Measurements from ENCODE around the gene MRPS26.

MRPS26 gene

DNA sequence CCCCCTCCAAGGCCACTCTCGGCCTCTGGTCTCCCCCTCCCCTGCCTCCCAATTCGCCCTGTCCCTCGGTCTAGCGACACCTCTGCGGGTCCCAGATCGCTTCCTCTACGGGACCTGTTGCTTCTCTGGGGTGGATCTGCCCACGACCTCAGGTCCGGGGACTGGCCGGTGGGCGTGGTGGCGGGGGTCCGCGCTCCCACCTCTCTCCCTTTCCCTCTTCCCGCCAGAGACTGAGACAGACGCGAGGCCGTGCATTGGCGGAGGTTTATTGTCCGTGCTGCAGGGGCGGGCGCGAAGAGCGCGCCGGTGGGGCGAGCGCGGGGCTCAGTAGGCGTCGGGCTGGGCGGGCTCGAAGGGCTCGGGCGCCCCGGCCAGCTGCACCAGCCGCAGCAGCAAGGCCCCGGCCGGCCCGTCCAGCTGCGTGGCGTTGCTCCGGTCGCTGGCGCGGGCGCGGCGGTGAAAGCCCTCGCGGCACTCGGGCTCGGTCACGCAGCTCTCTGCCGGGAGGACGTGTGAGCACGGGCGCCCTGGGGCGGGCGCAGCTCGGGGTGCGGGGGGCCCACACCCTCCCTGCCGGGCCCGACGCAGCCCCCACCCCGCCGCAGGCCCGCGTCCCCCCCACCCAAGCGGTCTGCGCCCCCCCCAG lies 36.6 kb downstream of the MRPS26 start:
- no peaks in the 10 kb centered on the region for H3K9me3 ChIP-seq (ENCODE audit: control insufficient read depth, low read depth, low read length)
- no peaks in the 10 kb centered on the region for H3K4me1 ChIP-seq (ENCODE audit: control insufficient read depth, low read depth, low read length)
- peaks cover 43% of the 10 kb centered on the region for H3K27me3 ChIP-seq (ENCODE audit: control insufficient read depth, insufficient read depth, low read length)
- H3K9ac ChIP-seq (ENCODE audit: low read length) = no peak overlapping the region
- peak overlapping the region; percentile 16 for H3K4me3 ChIP-seq (ENCODE audit: low read length)
- no peaks in the 10 kb centered on the region for H3K36me3 ChIP-seq (ENCODE audit: control insufficient read depth, low read depth, low read length)
- H3K27ac ChIP-seq (ENCODE audit: low read length) = no peak overlapping the region

DNA sequence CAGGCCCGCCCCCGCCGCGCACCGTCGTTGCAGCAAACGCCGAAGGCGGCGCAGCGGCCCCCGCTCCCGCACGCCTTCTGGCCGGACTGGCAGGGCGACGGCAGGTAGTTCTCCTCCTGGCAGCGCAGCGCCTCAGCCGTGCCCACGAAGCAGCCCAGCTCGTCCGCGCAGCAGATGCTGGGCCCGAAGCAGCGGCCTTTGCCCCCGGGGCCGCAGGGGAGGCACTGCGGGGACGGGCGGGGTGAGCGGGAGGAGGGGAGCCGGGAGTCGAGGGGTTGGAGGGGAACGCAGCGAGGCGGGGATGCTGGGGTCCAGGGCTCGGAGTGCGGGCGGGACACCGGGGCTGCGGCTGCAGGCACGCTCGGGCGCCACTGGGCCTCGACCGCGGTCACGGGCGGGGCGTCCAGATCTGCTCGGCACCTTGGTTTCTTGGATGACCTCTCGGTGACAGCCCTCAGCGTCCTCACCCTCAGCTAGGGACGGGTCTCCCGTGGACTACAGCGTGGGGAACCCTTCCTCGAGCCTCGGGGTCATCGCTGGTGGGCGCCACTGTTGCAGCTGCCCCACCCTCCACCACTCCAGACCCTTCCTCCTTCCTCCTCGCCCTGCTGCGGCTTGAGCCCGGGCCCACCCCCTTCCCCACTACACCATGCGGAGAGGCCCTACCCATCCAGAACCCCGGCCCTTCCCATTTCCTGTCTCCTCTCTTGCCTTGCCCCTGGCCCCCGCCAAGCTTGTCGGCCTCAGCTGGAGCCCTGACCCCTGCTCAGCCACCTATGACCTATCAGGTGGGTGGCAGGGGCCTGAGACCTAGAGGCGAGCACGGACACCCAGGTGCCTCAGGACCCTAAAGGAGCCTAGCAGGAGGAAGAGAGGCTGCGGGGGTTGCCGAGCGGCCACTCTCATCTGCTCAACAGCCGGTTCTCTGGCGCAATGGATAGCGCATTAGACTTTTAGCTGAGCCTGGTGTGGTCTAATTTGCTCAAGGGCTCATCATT lies 37.4 kb downstream of the MRPS26 start:
- H3K9me3 ChIP-seq (ENCODE audit: control insufficient read depth, low read depth, low read length) = no peaks in the 10 kb centered on the region
- H3K36me3 ChIP-seq (ENCODE audit: control insufficient read depth, low read depth, low read length) = no peaks in the 10 kb centered on the region
- no peak overlapping the region for H3K27ac ChIP-seq (ENCODE audit: low read length)
- peak overlapping the region; percentile 42 for H3K4me3 ChIP-seq (ENCODE audit: low read length)
- H3K27me3 ChIP-seq (ENCODE audit: control insufficient read depth, insufficient read depth, low read length) = peaks cover 43% of the 10 kb centered on the region
- H3K9ac ChIP-seq (ENCODE audit: low read length) = no peak overlapping the region
- H3K4me1 ChIP-seq (ENCODE audit: control insufficient read depth, low read depth, low read length) = no peaks in the 10 kb centered on the region

DNA sequence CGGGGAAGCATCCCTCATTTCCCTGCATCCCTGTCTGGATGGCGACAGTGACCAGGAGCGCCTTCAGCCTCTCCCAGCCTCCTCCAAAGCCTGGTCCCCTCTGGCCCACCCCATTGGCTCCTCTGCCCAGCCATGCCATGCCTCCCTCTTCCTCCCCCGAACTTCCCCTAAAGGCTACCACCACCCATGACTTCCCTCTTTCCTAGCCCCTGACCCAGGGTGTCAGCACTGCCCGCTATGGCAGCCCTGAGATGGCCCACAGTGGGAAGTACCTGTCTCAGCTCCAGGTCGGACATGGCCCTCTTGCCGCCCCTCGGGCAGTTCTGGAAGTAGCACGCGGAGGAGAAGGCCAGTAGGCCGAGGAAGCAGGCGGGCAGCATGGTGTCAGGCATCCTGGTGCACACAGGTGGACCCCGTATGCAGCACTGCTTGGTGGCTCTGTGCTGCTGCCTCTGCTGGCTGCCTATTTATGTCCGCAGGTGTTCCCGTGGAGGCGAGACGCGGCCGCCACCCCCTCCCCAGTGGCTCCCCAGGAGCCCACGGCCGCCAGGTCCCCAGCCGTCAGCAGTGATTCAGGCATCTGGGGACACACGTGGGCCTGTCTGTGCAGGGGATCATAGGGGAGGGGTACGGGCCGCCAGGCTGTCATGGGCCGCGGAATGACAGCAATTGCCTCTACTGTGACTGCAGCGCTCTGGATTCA lies 38.6 kb downstream of the MRPS26 start, which contains the start of gene AVP:
TSS of gene AVP (minus strand) at position 442 of the 703 bp plus-strand sequence. CDS start at position 392, 50 bp downstream.
- Histone ChIP-seq H3K4me3 (ENCODE audit: low read length) (no peak within 1 kb of the TSS), H3K36me3 (ENCODE audit: control insufficient read depth, low read depth, low read length) (no peaks in the 10 kb centered on the region), H3K27ac (ENCODE audit: low read length) (no peak within 1 kb of the TSS), H3K9me3 (ENCODE audit: control insufficient read depth, low read depth, low read length) (no peaks in the 10 kb centered on the region), H3K9ac (ENCODE audit: low read length) (no peak within 1 kb of the TSS), H3K27me3 (ENCODE audit: control insufficient read depth, insufficient read depth, low read length) (peaks cover 39% of the 10 kb centered on the region), H3K4me1 (ENCODE audit: control insufficient read depth, low read depth, low read length) (no peaks in the 10 kb centered on the region)

DNA sequence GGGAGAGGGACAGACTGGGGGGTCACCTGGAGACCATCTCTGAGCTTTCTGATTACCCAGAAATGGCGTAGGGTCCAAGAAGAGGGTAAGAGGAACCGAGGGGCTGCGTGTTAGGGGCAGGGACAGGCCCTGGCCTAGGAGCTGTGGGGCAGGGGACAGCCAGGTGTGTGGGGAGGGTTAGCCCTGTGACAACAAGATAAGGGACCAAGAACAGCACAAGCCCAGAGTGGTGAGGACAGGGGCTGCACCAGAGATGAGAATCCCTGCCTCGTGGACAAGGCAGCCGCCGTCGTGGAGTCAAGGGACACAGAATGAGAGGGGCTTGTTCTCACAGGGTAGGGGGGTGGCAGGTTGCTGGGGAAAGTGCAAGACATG lies 39.1 kb downstream of the MRPS26 start:
- no peaks in the 10 kb centered on the region for H3K36me3 ChIP-seq (ENCODE audit: control insufficient read depth, low read depth, low read length)
- H3K9ac ChIP-seq (ENCODE audit: low read length) = no peak overlapping the region
- no peaks in the 10 kb centered on the region for H3K4me1 ChIP-seq (ENCODE audit: control insufficient read depth, low read depth, low read length)
- no peak overlapping the region for H3K27ac ChIP-seq (ENCODE audit: low read length)
- peaks cover 39% of the 10 kb centered on the region for H3K27me3 ChIP-seq (ENCODE audit: control insufficient read depth, insufficient read depth, low read length)
- H3K9me3 ChIP-seq (ENCODE audit: control insufficient read depth, low read depth, low read length) = no peaks in the 10 kb centered on the region
- no peak overlapping the region for H3K4me3 ChIP-seq (ENCODE audit: low read length)

DNA sequence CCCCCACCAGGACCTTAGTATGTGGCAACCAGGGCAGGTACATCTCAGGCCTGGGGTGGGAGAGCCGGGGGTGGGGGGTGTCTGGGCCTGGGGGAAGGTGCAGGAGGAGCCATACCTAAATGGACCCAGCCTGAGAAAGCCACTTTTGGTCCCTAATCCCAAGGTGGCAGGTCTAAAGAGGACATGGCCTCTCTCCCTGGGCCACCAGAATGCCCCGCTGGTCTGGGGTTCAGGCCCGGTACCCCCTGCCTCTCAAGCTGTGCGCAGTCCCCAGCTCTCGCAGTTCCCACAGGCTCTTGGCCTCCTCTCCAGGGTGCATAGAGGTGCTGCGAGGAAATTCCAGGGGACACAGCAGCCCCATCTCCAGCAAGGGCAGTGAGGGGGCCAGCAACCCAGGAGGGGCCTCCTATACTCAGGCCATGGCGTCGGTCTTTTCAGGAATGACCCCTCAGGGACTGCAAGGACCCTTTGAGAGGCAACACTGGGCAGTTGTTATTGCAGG lies 39.8 kb downstream of the MRPS26 start:
- H3K36me3 ChIP-seq (ENCODE audit: control insufficient read depth, low read depth, low read length) = no peaks in the 10 kb centered on the region
- H3K4me3 ChIP-seq (ENCODE audit: low read length) = no peak overlapping the region
- no peaks in the 10 kb centered on the region for H3K4me1 ChIP-seq (ENCODE audit: control insufficient read depth, low read depth, low read length)
- H3K27ac ChIP-seq (ENCODE audit: low read length) = no peak overlapping the region
- no peak overlapping the region for H3K9ac ChIP-seq (ENCODE audit: low read length)
- no peaks in the 10 kb centered on the region for H3K9me3 ChIP-seq (ENCODE audit: control insufficient read depth, low read depth, low read length)
- H3K27me3 ChIP-seq (ENCODE audit: control insufficient read depth, insufficient read depth, low read length) = peaks cover 37% of the 10 kb centered on the region

DNA sequence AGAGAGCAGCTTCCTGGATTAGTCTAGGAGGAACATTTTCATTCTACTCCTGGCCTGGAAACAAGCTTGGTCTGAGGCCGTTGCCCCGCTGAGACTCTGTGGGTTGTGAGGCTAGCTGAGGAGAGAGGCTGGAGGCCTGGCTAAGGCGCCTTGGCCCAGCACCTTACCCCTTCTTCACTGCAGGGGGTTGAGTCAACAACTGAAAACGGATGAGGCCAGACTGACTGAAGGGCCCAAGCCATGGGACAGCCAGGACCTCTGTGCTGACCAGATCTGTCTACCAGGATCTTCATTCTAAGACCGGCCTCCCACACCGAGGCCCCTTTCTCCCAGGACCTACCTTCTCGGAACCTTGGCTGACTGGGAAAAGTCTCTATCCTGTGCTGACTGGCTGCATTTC lies 42.2 kb downstream of the MRPS26 start:
- Histone ChIP-seq H3K9me3 (ENCODE audit: control insufficient read depth, low read depth, low read length) (no peaks in the 10 kb centered on the region), H3K4me1 (ENCODE audit: control insufficient read depth, low read depth, low read length) (no peaks in the 10 kb centered on the region), H3K27me3 (ENCODE audit: control insufficient read depth, insufficient read depth, low read length) (peaks cover 15% of the 10 kb centered on the region), H3K9ac (ENCODE audit: low read length) (no peak overlapping the region), H3K36me3 (ENCODE audit: control insufficient read depth, low read depth, low read length) (no peaks in the 10 kb centered on the region), H3K4me3 (ENCODE audit: low read length) (no peak overlapping the region), H3K27ac (ENCODE audit: low read length) (no peak overlapping the region)

DNA sequence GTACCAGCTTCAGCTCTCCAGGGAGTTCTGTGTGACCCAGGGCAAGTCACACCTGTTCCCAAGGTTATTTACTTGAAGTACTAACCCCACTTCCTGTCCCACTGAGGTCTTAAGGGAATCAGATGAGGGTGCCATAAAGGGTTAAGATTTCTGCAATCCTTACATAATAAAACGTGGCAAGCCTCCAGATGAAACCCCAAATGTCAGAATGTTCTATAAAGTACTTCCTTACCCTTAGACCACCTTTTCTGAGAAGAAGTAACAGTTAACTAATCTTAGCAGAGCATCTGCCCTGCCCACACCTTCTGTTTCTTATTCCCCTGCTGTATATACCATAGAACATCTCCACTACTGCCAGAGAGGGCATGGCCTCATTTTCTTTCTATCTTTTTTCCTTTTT lies 44.7 kb downstream of the MRPS26 start:
- Histone ChIP-seq H3K4me1 (ENCODE audit: control insufficient read depth, low read depth, low read length) (no peaks in the 10 kb centered on the region), H3K27me3 (ENCODE audit: control insufficient read depth, insufficient read depth, low read length) (no peaks in the 10 kb centered on the region), H3K9ac (ENCODE audit: low read length) (no peak overlapping the region), H3K4me3 (ENCODE audit: low read length) (no peak overlapping the region), H3K9me3 (ENCODE audit: control insufficient read depth, low read depth, low read length) (no peaks in the 10 kb centered on the region), H3K36me3 (ENCODE audit: control insufficient read depth, low read depth, low read length) (no peaks in the 10 kb centered on the region), H3K27ac (ENCODE audit: low read length) (no peak overlapping the region)

DNA sequence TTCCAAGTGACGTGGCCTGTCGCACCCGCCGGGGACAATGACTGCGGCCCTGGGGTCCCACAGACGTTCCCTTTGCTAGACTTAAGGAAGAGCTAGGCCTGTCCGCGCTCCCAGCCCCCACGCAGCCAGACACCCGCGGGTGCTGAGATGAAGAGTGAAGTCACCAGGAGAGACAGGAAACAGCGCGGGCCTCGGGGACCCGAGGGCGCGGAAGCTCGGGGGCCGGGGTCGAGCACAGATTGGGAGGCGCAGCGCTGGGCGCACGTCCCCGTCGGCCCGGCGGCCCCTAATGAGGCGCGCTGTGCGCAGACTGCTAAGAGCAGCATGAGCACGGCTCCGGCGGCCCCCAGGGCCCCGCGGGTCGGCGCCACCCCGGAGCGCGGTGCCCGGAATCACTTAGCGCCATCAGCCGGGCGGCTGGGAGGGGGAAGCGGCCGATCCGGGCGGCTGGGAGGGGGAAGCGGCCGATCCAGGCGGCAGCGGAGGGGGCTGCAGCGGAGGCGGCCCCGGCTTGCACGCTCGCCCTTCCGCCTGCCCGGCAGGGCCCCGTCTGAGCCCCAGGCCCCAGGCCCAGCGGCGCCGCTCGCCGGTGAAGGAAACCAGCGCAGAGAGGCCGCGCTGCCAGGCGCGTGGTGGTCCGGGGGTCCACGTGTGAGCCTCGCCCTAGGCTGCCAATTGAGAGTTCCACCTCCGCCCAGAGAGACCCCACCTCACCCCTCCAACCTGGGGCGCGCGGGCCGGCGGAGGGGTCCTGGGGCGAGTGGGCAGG lies 46.9 kb downstream of the MRPS26 start:
- Histone ChIP-seq H3K4me1 (ENCODE audit: control insufficient read depth, low read depth, low read length) (no peaks in the 10 kb centered on the region), H3K9me3 (ENCODE audit: control insufficient read depth, low read depth, low read length) (no peaks in the 10 kb centered on the region), H3K4me3 (ENCODE audit: low read length) (no peak overlapping the region), H3K27me3 (ENCODE audit: control insufficient read depth, insufficient read depth, low read length) (no peaks in the 10 kb centered on the region), H3K27ac (ENCODE audit: low read length) (no peak overlapping the region), H3K9ac (ENCODE audit: low read length) (no peak overlapping the region), H3K36me3 (ENCODE audit: control insufficient read depth, low read depth, low read length) (no peaks in the 10 kb centered on the region)

DNA sequence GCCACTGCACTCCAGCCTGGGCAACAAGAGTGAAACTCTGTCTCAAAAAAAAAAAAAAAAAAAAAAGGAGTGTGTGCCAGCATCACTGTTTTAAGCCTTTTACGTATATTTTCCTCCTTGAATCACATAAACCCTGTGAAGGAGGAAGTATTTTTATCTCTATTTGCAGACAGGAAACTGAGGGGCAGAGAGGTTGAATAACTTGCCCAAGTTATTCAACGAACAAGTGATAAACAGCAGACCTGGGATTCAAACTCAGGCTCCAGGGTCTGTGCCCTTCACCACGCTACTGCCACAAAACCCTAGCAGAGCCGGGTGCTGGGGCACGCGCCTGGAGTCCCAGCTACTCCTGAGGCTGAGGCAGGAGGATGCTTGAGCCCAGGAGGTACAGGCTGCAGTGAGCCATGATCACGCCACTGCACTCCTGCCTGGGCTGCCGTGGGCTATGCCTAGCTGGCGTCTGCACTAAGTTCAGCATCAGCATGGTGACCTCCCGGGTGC lies 48.1 kb downstream of the MRPS26 start:
- no peak overlapping the region for H3K27ac ChIP-seq (ENCODE audit: low read length)
- no peak overlapping the region for H3K4me3 ChIP-seq (ENCODE audit: low read length)
- no peaks in the 10 kb centered on the region for H3K4me1 ChIP-seq (ENCODE audit: control insufficient read depth, low read depth, low read length)
- H3K27me3 ChIP-seq (ENCODE audit: control insufficient read depth, insufficient read depth, low read length) = no peaks in the 10 kb centered on the region
- no peak overlapping the region for H3K9ac ChIP-seq (ENCODE audit: low read length)
- no peaks in the 10 kb centered on the region for H3K9me3 ChIP-seq (ENCODE audit: control insufficient read depth, low read depth, low read length)
- no peaks in the 10 kb centered on the region for H3K36me3 ChIP-seq (ENCODE audit: control insufficient read depth, low read depth, low read length)

DNA sequence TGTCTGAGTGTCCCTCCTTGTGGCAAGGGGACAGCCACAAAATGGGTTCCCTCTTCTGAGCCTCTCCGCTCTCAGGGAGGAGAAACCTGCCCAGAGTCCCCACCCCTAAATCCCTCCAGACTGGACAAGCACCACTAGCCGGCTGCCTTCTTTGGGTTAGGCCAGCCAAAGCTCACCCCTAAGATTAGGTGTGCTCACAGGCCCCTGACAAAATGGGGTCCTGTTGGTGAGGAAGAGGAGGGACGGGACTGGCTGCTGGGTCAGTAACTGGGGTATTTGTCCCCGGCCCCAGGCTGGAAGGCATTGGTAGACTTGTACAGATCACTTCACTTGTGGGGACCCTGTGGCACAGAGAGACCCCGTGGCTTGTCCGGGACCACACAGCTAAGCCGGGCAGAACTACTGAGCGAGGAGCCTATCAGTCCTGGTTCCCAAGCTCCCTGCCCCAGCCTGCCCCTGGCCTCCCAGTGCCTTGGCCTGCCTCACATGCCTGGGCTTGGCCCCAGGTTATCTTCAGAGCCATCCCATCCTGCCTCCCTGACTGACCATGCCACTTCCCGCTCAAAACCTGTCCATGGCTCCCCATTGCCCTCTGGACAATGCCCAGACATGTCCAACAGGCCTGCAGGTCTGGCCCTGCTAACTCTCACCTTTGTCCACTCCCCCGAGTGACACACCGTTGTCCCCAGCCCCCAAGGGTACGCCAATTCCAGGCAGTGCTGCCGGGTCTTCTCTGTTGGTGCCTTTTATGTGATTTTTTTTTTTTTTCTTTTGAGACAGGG lies 49.2 kb downstream of the MRPS26 start:
- Histone ChIP-seq H3K4me3 (ENCODE audit: low read length) (no peak overlapping the region), H3K9ac (ENCODE audit: low read length) (no peak overlapping the region), H3K36me3 (ENCODE audit: control insufficient read depth, low read depth, low read length) (no peaks in the 10 kb centered on the region), H3K4me1 (ENCODE audit: control insufficient read depth, low read depth, low read length) (no peaks in the 10 kb centered on the region), H3K27me3 (ENCODE audit: control insufficient read depth, insufficient read depth, low read length) (no peaks in the 10 kb centered on the region), H3K9me3 (ENCODE audit: control insufficient read depth, low read depth, low read length) (no peaks in the 10 kb centered on the region), H3K27ac (ENCODE audit: low read length) (no peak overlapping the region)

Measured in iPS-18a (cell line).